Mucosa of descending colon (tissue), 3 donors: ENCODE results near the gene WDFY4. TPM values are rescaled to one million over a fixed set of nuclear protein-coding genes. Genes with fewer than 3 reads are reported as not detected.

Experiments used
- ATAC-seq: fragments of 200-7000 bp; cut with Tn5 transposase; one replicate; pipeline ENCODE4 v1.9.1; 2020; ENCODE audit warnings: mild to moderate bottlenecking, moderate library complexity
- DNase-seq, 3 donors: peaks; one replicate each; pipeline ENCODE4 v3.0.0-alpha.2; 2020
- H3K36me3 ChIP-seq: fragments of 200-600 bp; one replicate; pipeline ENCODE4 v1.8.0; 2021; ENCODE audit warnings: low read depth, mild to moderate bottlenecking
- H3K4me1 ChIP-seq: fragments of 200-600 bp; one replicate; pipeline ENCODE4 v1.8.0; 2021; ENCODE audit warnings: low read depth, mild to moderate bottlenecking
- H3K4me3 ChIP-seq: fragments of 200-600 bp; one replicate; pipeline ENCODE4 v1.8.0; 2021; ENCODE audit warnings: mild to moderate bottlenecking
- H3K9me3 ChIP-seq: fragments of 200-600 bp; one replicate; pipeline ENCODE4 v1.8.0; 2021; ENCODE audit warnings: mild to moderate bottlenecking
- CTCF ChIP-seq: fragments of 200-600 bp; IDR thresholded peaks from one replicate; pipeline ENCODE4 v1.8.0; 2022; ENCODE audit warnings: antibody characterized with exemption, mild to moderate bottlenecking
- intact Hi-C, 2 donors: fragments of 100-400 bp; cut with DNase I in 1 of 2; cut with micrococcal nuclease in 1 of 2; formaldehyde crosslinking; loops; one replicate each; pipeline versions ENCODE4 v1.11.0 to v1.11.1; 2022; cut with DNase I, micrococcal nuclease
- total RNA-seq, 3 donors: library from RNA; stranded (reverse); fragmentation: NEBNext Ultra II Directional in 2 of 3; extraction: Animal tissue kit (Norgen Biotek cat#: 25700) in 2 of 3; gene quantifications; one replicate each; pipeline versions ENCODE4 v1.2.1 to v1.2.4, GENCODE V29; 2021 to 2023
- donor health status: DM: no; HTN: no; CAD: no; lungs with moderate emphysema.
- donor health status: DM: no; HTN: no; CAD: no.
- donor health status: DM: no; HTN: yes; CAD: no.

WDFY4 gene
- total RNA-seq, 3 donors from 2014 or later, result 2.1 to 3.3 (median 2.2) TPM

GRCh38 chr10:49011756-49012155 is 327.1 kb downstream of the WDFY4 start:
- ATAC-seq (no peak), DNase-seq (no peak)
- intact Hi-C loops, result no loop called here
- Histone ChIP-seq H3K9me3 (no peaks in the 10 kb centered on the region), H3K36me3 (no peaks in the 10 kb centered on the region), H3K4me1 (peaks cover 4% of the 10 kb centered on the region), H3K4me3 (no peak overlapping the region)
- no peak for TF ChIP-seq CTCF

- TF ChIP-seq CTCF, result no peak
- no peak for DNase-seq
- Histone ChIP-seq H3K4me1 (peaks cover 4% of the 10 kb centered on the region), H3K9me3 (no peaks in the 10 kb centered on the region), H3K36me3 (no peaks in the 10 kb centered on the region), H3K4me3 (no peak overlapping the region)
- ATAC-seq, result no peak
- intact Hi-C loops, result no loop called here
These were observed 327.9 kb downstream of the WDFY4 start for GRCh38 chr10:49012603-49013002.

- DNase-seq, result no peak
- no peak for ATAC-seq
- Histone ChIP-seq H3K4me1 (no peaks in the 10 kb centered on the region), H3K9me3 (no peaks in the 10 kb centered on the region), H3K36me3 (no peaks in the 10 kb centered on the region), H3K4me3 (no peak overlapping the region)
- TF ChIP-seq CTCF, result no peak
- intact Hi-C loops, result no loop called here
These were observed 331.0 kb downstream of the WDFY4 start for GRCh38 chr10:49015700-49016099.

- Histone ChIP-seq H3K4me1 (no peaks in the 10 kb centered on the region), H3K9me3 (no peaks in the 10 kb centered on the region), H3K4me3 (no peak overlapping the region), H3K36me3 (no peaks in the 10 kb centered on the region)
- no peak for TF ChIP-seq CTCF
- no peak for ATAC-seq
- intact Hi-C loops, result no loop called here
- DNase-seq, result no peak
These were observed 337.0 kb downstream of the WDFY4 start for GRCh38 chr10:49021685-49022084.

GRCh38 chr10:49023071-49023470 is 338.4 kb downstream of the WDFY4 start:
- DNase-seq, result no peak
- no peak for ATAC-seq
- no peaks in the 10 kb centered on the region for H3K36me3 ChIP-seq
- TF ChIP-seq CTCF, result no peak
- H3K4me3 ChIP-seq, result no peak overlapping the region
- intact Hi-C loops, result no loop called here
- no peaks in the 10 kb centered on the region for H3K9me3 ChIP-seq
- no peaks in the 10 kb centered on the region for H3K4me1 ChIP-seq

- no peaks in the 10 kb centered on the region for H3K9me3 ChIP-seq
- ATAC-seq (peak; percentile 29), DNase-seq (no peak)
- no peak for TF ChIP-seq CTCF
- H3K36me3 ChIP-seq, result no peaks in the 10 kb centered on the region
- H3K4me3 ChIP-seq, result no peak overlapping the region
- no peaks in the 10 kb centered on the region for H3K4me1 ChIP-seq
- intact Hi-C loops, result no loop called here
These were observed 339.1 kb downstream of the WDFY4 start for GRCh38 chr10:49023752-49024151.
